ENCODE measurements around the gene FEV. TPM values are rescaled to one million over a fixed set of nuclear protein-coding genes. Genes with fewer than 3 reads are reported as not detected.

The FEV gene
- polyA plus RNA-seq (2011; rRNA removed) (not detected in 2 replicates), polyA plus RNA-seq (2017; fragmentation: RNase III; extraction: RNeasy Plus Mini Kit Qiagen cat#74134 plus additional on column Dnase treatment) (not detected in 3 replicates), polyA minus RNA-seq (2011; rRNA and poly(A)+ RNA removed) (not detected in 2 replicates)
- polyA plus RNA-seq (2012; cell fraction: cytosol; rRNA removed) = not detected in 2 replicates
- polyA plus RNA-seq (2012; cell fraction: nucleus; rRNA removed) = not detected in 2 replicates

DNA sequence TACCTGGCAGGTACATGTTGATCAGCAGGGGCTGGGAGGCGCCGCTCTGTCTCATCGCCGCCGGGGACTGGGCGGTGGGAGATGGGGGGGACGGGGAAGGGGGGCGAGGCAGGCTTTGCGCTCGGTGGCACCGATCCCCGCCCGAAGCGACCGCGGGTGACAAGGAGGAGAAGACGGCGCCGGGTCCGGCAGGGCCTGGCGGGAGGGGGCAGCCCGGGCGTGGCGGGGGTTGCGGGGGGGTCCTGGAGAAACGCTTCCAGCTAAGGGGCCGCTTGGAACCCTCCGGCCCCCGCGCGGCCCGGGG, at the start of gene FEV:
Gene FEV (minus strand): TSS at position 164 of the 304 bp plus-strand sequence. CDS start 109 bp downstream, at position 55.
- Histone ChIP-seq H3K4me3 (peak within 1 kb of the TSS; percentile 24; the same call in 1 of the 3 replicates), H3K9me3 (no peaks in the 10 kb centered on the region), H3K4me2 (peak within 1 kb of the TSS; percentile 64), H3K27ac (no peak within 1 kb of the TSS), H3K4me1 (peaks cover 19% of the 10 kb centered on the region)
- no peak for FAIRE-seq
- ATAC-seq = no peak
- WGBS (ENCODE audit: missing lambda C conversion rate) = no CpG with 5 or more reads among the region's 32 CpGs
- CTCF ChIA-PET = interaction anchor here (3.4 to 7.6 kb wide), 3 partner anchors 12 to 108 kb away, joined by 18 to 101 read pairs (median 59); no protein-coding TSS in a partner anchor
- TF ChIP-seq, protein P1, sequence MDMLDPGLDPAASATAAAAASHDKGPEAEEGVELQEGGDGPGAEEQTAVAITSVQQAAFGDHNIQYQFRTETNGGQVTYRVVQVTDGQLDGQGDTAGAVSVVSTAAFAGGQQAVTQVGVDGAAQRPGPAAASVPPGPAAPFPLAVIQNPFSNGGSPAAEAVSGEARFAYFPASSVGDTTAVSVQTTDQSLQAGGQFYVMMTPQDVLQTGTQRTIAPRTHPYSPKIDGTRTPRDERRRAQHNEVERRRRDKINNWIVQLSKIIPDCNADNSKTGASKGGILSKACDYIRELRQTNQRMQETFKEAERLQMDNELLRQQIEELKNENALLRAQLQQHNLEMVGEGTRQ (IDR thresholded peaks at IDR 0.05) = no peak
- TF ChIP-seq NPAS2 (CRISPR knock-in tag; IDR thresholded peaks at IDR 0.05; ENCODE audit: borderline replicate concordance) (no peak), ZC3H11A (IDR thresholded peaks at IDR 0.05) (no peak), EP300 (IDR thresholded peaks at IDR 0.05) (no peak), CHD4 (IDR thresholded peaks at IDR 0.05; ENCODE audit: borderline replicate concordance) (no peak), EHMT2 (IDR thresholded peaks at IDR 0.05; ENCODE audit: low read depth) (no peak), GATA3 (IDR thresholded peaks at IDR 0.05; ENCODE audit: borderline replicate concordance) (no peak), ZFP36 (IDR thresholded peaks at IDR 0.05; ENCODE audit: borderline replicate concordance, partially characterized antibody) (no peak), KDM5A (IDR thresholded peaks at IDR 0.05) (no peak), RNF2 (IDR thresholded peaks at IDR 0.05; ENCODE audit: borderline replicate concordance, low read depth) (no peak), ZNF302 (CRISPR knock-in tag; IDR thresholded peaks at IDR 0.05) (no peak), HOXA7 (CRISPR knock-in tag; IDR thresholded peaks at IDR 0.05) (no peak), MAFK (IDR thresholded peaks at IDR 0.05; ENCODE audit: partially characterized antibody) (no peak), KDM1A (IDR thresholded peaks at IDR 0.05; ENCODE audit: low read depth) (no peak), HOXB13 (CRISPR knock-in tag; IDR thresholded peaks at IDR 0.05; ENCODE audit: low read depth) (no peak), POLR2A (IDR thresholded peaks at IDR 0.05; ENCODE audit: low read length) (no peak)
- TF ChIP-seq, protein P2, sequence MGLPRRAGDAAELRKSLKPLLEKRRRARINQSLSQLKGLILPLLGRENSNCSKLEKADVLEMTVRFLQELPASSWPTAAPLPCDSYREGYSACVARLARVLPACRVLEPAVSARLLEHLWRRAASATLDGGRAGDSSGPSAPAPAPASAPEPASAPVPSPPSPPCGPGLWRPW (IDR thresholded peaks at IDR 0.05) = no peak
- TF ChIP-seq, protein P3, sequence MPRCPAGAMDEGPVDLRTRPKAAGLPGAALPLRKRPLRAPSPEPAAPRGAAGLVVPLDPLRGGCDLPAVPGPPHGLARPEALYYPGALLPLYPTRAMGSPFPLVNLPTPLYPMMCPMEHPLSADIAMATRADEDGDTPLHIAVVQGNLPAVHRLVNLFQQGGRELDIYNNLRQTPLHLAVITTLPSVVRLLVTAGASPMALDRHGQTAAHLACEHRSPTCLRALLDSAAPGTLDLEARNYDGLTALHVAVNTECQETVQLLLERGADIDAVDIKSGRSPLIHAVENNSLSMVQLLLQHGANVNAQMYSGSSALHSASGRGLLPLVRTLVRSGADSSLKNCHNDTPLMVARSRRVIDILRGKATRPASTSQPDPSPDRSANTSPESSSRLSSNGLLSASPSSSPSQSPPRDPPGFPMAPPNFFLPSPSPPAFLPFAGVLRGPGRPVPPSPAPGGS (IDR thresholded peaks at IDR 0.05) = no peak
- DNase-seq (ENCODE audit: low read depth in 1 of 2, low spot score in 1 of 2) = no peak
- POLR2A ChIA-PET = no interaction called here

DNA sequence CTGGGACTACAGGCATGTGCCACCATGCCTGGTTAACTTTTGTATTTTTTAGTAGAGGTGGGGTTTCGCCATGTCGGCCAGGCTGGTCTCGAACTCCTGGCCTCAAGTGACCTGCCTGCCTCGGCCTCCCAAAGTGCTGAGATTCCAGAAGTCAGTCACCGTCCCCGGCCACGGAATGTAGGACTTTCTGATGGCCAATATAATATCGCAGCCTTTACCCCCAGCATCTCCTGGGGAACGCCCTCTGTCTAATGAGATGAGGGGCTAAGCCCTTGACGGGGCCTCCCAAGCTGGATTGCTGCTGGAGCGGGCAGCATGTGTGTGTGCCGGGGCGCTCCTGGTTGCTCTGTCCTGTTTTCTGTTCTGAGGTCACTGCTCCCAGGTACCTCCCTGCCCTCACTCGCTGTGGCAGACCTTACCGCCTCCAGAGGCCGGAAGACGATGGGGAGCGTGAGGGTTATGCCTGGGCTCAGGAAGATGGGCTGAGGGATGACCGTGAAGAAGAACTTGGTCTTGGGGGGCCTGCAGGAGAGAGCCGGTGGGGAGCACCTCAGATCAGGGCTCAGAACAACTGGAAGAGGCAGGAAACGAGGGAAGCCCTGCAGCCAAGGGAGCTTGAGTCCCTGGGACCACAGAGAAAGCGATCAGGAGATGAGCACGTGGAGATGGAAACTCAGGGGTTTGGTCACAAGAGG, 47.2 kb upstream of the FEV start:
- POLR2A ChIA-PET = no interaction called here
- 54% methylated on average over 21 of the region's 23 CpGs for whole genome bisulfite sequencing (ENCODE audit: missing lambda C conversion rate)

More for the DNA sequence above, 47.2 kb upstream of the FEV start:
- Histone ChIP-seq H3K27ac (no peak overlapping the region), H3K4me2 (no peak overlapping the region), H3K4me1 (no peaks in the 10 kb centered on the region), H3K9me3 (no peaks in the 10 kb centered on the region), H3K4me3 (no peak overlapping the region)
- DNase-seq (ENCODE audit: low read depth in 1 of 2, low spot score in 1 of 2) (no peak), ATAC-seq (no peak), FAIRE-seq (no peak)
- TF ChIP-seq CEBPB (IDR thresholded peaks at IDR 0.05) (no peak), KDM5A (IDR thresholded peaks at IDR 0.05) (no peak), ZNF302 (CRISPR knock-in tag; IDR thresholded peaks at IDR 0.05) (no peak), POLR2AphosphoS2 (conservative IDR thresholded peaks at IDR 0.05; ENCODE audit: low read length) (no peak), PBX3 (IDR thresholded peaks at IDR 0.05) (no peak), SREBF2 (IDR thresholded peaks at IDR 0.05) (no peak), CBX8 (IDR thresholded peaks at IDR 0.05) (no peak), ZSCAN20 (CRISPR knock-in tag; IDR thresholded peaks at IDR 0.05) (no peak), EHF (CRISPR knock-in tag; IDR thresholded peaks at IDR 0.05) (no peak), ESRRA (IDR thresholded peaks at IDR 0.05; ENCODE audit: borderline replicate concordance, low read length) (no peak), CBX2 (IDR thresholded peaks at IDR 0.05; ENCODE audit: borderline replicate concordance, low read depth) (no peak), EHMT2 (IDR thresholded peaks at IDR 0.05; ENCODE audit: low read depth) (no peak), BHLHE40 (IDR thresholded peaks at IDR 0.05; ENCODE audit: low read depth, low read length) (no peak), ZC3H11A (IDR thresholded peaks at IDR 0.05) (no peak), HOXB5 (CRISPR knock-in tag; IDR thresholded peaks at IDR 0.05) (no peak), MAFK (IDR thresholded peaks at IDR 0.05; ENCODE audit: partially characterized antibody) (no peak)
- TF ChIP-seq, protein P4, sequence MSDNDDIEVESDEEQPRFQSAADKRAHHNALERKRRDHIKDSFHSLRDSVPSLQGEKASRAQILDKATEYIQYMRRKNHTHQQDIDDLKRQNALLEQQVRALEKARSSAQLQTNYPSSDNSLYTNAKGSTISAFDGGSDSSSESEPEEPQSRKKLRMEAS (IDR thresholded peaks at IDR 0.05) = no peak
- TF ChIP-seq, protein P5, sequence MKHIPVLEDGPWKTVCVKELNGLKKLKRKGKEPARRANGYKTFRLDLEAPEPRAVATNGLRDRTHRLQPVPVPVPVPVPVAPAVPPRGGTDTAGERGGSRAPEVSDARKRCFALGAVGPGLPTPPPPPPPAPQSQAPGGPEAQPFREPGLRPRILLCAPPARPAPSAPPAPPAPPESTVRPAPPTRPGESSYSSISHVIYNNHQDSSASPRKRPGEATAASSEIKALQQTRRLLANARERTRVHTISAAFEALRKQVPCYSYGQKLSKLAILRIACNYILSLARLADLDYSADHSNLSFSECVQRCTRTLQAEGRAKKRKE (CRISPR knock-in tag; IDR thresholded peaks at IDR 0.05; ENCODE audit: low read depth) = no peak
- CTCF ChIA-PET = interaction anchor here (0.7 to 12.4 kb wide), 10 partner anchors 12 to 611 kb away, joined by 3 to 173 read pairs (median 31); partner anchors contain the start of genes CFAP65, CRYBA2, IHH and NHEJ1

Measured in A549 (cell line).